A549 (cell line): ENCODE results near the gene FGFR4. TPM values are rescaled to one million over a fixed set of nuclear protein-coding genes. Genes with fewer than 3 reads are reported as not detected.

Experiments used
- ATAC-seq, 2 experiments: fragments of 200-7000 bp in 1 of 2; fragments of >200 bp in 1 of 2; cut with Nextera tagmentation in 1 of 2; cut with Tn5 transposase in 1 of 2; 3 replicates each; pipeline versions ENCODE4 v1.8.0 to v1.9.1; 2018 to 2020; ENCODE audit warnings: mild to moderate bottlenecking in 1 of 2, moderate library complexity in 1 of 2
- CTCF ChIA-PET: fragments of 300-600 bp; sonication (Branson Sonifier 250); formaldehyde crosslinking; extraction: SDS; loops from one replicate; lab custom pipeline; 2021; ENCODE audit warnings: antibody characterized with exemption, inconsistent platforms; lab: Yijun Ruan, JAX
- POLR2A ChIA-PET: fragments of 350-600 bp; formaldehyde crosslinking; extraction: SDS; loops from one replicate; lab custom pipeline; 2021; ENCODE audit warnings: antibody characterized with exemption, inconsistent platforms; lab: Yijun Ruan, JAX
- DNase-seq, 2 experiments: peaks; one replicate each; pipeline versions ENCODE4 v3.0.0 to v3.0.0-alpha.2; 2011 to 2016; ENCODE audit warnings: low read depth in 1 of 2, low spot score in 1 of 2
- FAIRE-seq: peaks from 2 replicates; lab custom pipeline; 2011; peaks lifted over from hg19 to GRCh38; lab: Jason Lieb, UNC
- H3K27ac ChIP-seq, 2 experiments: fragments of >200 bp; sonication (Bioruptor Twin); formaldehyde crosslinking; 3 replicates each; pipeline ENCODE4 v1.5.1; 2016 to 2017
- H3K4me1 ChIP-seq: fragments of >200 bp; sonication (Bioruptor Twin); formaldehyde crosslinking; 3 replicates; pipeline ENCODE4 v1.6.1; 2016
- H3K4me2 ChIP-seq: fragments of >200 bp; sonication (Bioruptor Twin); formaldehyde crosslinking; 3 replicates; pipeline ENCODE4 v1.6.1; 2016
- H3K4me3 ChIP-seq: fragments of >200 bp; sonication (Bioruptor Twin); formaldehyde crosslinking; 3 replicates; pipeline ENCODE4 v1.5.1; 2016
- H3K9me3 ChIP-seq: fragments of >200 bp; sonication (Bioruptor Twin); formaldehyde crosslinking; 3 replicates; pipeline ENCODE4 v1.6.1; 2016
- BCL3 ChIP-seq: fragments of >200 bp; sonication (Bioruptor Twin); formaldehyde crosslinking; IDR thresholded peaks from 3 replicates; pipeline ENCODE4 v1.6.1; 2016
- CBX8 ChIP-seq: fragments of 200-600 bp; sonication (generic); IDR thresholded peaks from 2 replicates; pipeline ENCODE4 v1.6.1; 2016
- CEBPB ChIP-seq, 2 experiments: fragments of >200 bp in 1 of 2; sonication (Bioruptor Twin) in 1 of 2; formaldehyde crosslinking in 1 of 2; IDR thresholded peaks; 2 replicates each; pipeline ENCODE4 v1.6.1; 2012 to 2016
- CHD4 ChIP-seq: fragments of 200-600 bp; sonication (generic); IDR thresholded peaks from 2 replicates; pipeline ENCODE4 v1.6.1; 2016; ENCODE audit warnings: antibody characterized with exemption, mild to moderate bottlenecking, borderline replicate concordance
- CTCF ChIP-seq: fragments of >200 bp; sonication (Bioruptor Twin); formaldehyde crosslinking; IDR thresholded peaks from 3 replicates; pipeline ENCODE4 v1.5.1; 2016
- E2F6 ChIP-seq: IDR thresholded peaks from 2 replicates; pipeline ENCODE4 v1.6.1; 2012; ENCODE audit warnings: low read depth, borderline replicate concordance
- ESRRA ChIP-seq: fragments of 150-350 bp; IDR thresholded peaks from 2 replicates; pipeline ENCODE4 v1.6.1; 2014; ENCODE audit warnings: mild to moderate bottlenecking, low read length, borderline replicate concordance
- HEYL ChIP-seq: fragments of 250-450 bp; sonication (Bioruptor Pico); IDR thresholded peaks from 2 replicates; pipeline ENCODE4 v1.8.0; 2021; ENCODE audit warnings: mild to moderate bottlenecking, moderate library complexity
- HOXA7 ChIP-seq: fragments of 250-450 bp; sonication (Bioruptor Pico); IDR thresholded peaks from 2 replicates; pipeline ENCODE4 v1.5.0; 2020; ENCODE audit warnings: mild to moderate bottlenecking, moderate library complexity
- HOXB13 ChIP-seq: fragments of 250-450 bp; sonication (Bioruptor Pico); IDR thresholded peaks from 2 replicates; pipeline ENCODE4 v1.5.0; 2020; ENCODE audit warnings: low read depth, mild to moderate bottlenecking, moderate library complexity
- JUNB ChIP-seq: fragments of >200 bp; sonication (Bioruptor Twin); formaldehyde crosslinking; IDR thresholded peaks from 2 replicates; pipeline ENCODE4 v1.6.1; 2016
- KDM1A ChIP-seq: fragments of 200-600 bp; sonication (generic); IDR thresholded peaks from 2 replicates; pipeline ENCODE4 v1.6.1; 2016; ENCODE audit warnings: low read depth, mild to moderate bottlenecking
- KDM5A ChIP-seq: fragments of 200-600 bp; sonication (generic); IDR thresholded peaks from 2 replicates; pipeline ENCODE4 v1.6.1; 2016; ENCODE audit warnings: antibody characterized with exemption, mild to moderate bottlenecking
- NFE2L2 ChIP-seq: fragments of 150-350 bp; conservative IDR thresholded peaks from 2 replicates; pipeline ENCODE4 v1.6.1; 2014; ENCODE audit warnings: low read length
- PBX3 ChIP-seq: IDR thresholded peaks from 2 replicates; pipeline ENCODE4 v1.6.1; 2012
- PHF8 ChIP-seq: fragments of 200-600 bp; sonication (generic); IDR thresholded peaks from 2 replicates; pipeline ENCODE4 v1.6.1; 2016; ENCODE audit warnings: low read depth, mild to moderate bottlenecking, antibody characterized with exemption, moderate library complexity, borderline replicate concordance
- POLR2A ChIP-seq: IDR thresholded peaks from 2 replicates; pipeline ENCODE4 v1.6.1; 2012; ENCODE audit warnings: mild to moderate bottlenecking, low read length
- RCOR1 ChIP-seq: fragments of 150-350 bp; IDR thresholded peaks from 2 replicates; pipeline ENCODE4 v1.6.1; 2014; ENCODE audit warnings: antibody characterized with exemption, low read length, low read depth
- SREBF2 ChIP-seq: fragments of 450-650 bp; IDR thresholded peaks from 2 replicates; pipeline ENCODE4 v1.6.1; 2014; ENCODE audit warnings: mild to moderate bottlenecking, moderate library complexity
- ZFP36 ChIP-seq: fragments of 450-650 bp; IDR thresholded peaks from 2 replicates; pipeline ENCODE4 v1.6.1; 2014; ENCODE audit warnings: borderline replicate concordance; ENCODE audit not compliant: partially characterized antibody
- ZNF302 ChIP-seq: fragments of 250-450 bp; sonication (Bioruptor Pico); IDR thresholded peaks from 2 replicates; pipeline ENCODE4 v1.9.0; 2021; ENCODE audit warnings: inconsistent platforms, mild to moderate bottlenecking, moderate library complexity
- WGBS: methylation state at CpG from one replicate; pipeline ENCODE4 v1.1.6; 2017; ENCODE audit errors: missing lambda C conversion rate; 5-methylcytosine and 5-hydroxymethylcytosine counted together
- polyA plus RNA-seq, 4 experiments: library from polyadenylated mRNA; depleted of rRNA in 3 of 4; stranded (reverse); fragments of >200 nt; fragmentation: RNase III in 1 of 4; extraction: RNeasy Plus Mini Kit Qiagen cat#74134 plus additional on column Dnase treatment in 1 of 4; gene quantifications; 2 replicates in 3 of 4; 3 replicates in 1 of 4; pipeline ENCODE4 v1.2.3, GENCODE V29; 2011 to 2017

The FGFR4 gene
- polyA plus RNA-seq, 2 of the 4 experiments (the other 2 are of a cell fraction): 31.8 to 45.2 TPM

GRCh38 chr5:177084175-177084574 is 2.5 kb upstream of the FGFR4 start:
- H3K27ac ChIP-seq: no peak overlapping the region; a peak in 1 of 6 replicates
- ChIA-PET POLR2A (no interaction called here), CTCF (interaction anchor here (0.6 to 13.8 kb wide), 5 partner anchors 10 to 226 kb away, joined by 3 to 111 read pairs (median 4); no protein-coding TSS in a partner anchor)
- 66% methylated on average over 4 of the region's 4 CpGs for WGBS
- no peak overlapping the region for H3K4me2 ChIP-seq
- H3K4me3 ChIP-seq: no peak overlapping the region
- H3K9me3 ChIP-seq: no peaks in the 10 kb centered on the region
- TF ChIP-seq CHD4 (no peak), POLR2A (no peak), CTCF (no peak), BCL3 (no peak), ZNF302 (CRISPR knock-in tag) (no peak), PBX3 (no peak), KDM1A (no peak), HOXB13 (CRISPR knock-in tag) (no peak), SREBF2 (no peak), ESRRA (no peak), CEBPB (IDR thresholded peaks at IDR 0.05) (no peak), KDM5A (no peak), NFE2L2 (no peak), HOXA7 (CRISPR knock-in tag) (no peak), RCOR1 (no peak), CBX8 (no peak), PHF8 (no peak)
- no peak for DNase-seq
- no peak for ATAC-seq
- FAIRE-seq: no peak
- peaks cover 23% of the 10 kb centered on the region for H3K4me1 ChIP-seq

GRCh38 chr5:177085985-177086653 is 596 bp upstream of the FGFR4 start:
- TF ChIP-seq JUNB (no peak), ZFP36 (no peak)
- Histone ChIP-seq H3K4me1 (peaks cover 30% of the 10 kb centered on the region), H3K9me3 (no peaks in the 10 kb centered on the region), H3K4me2 (peak overlapping the region; percentile 91), H3K27ac (peak overlapping the region; percentile 59 to 91; a peak in 5 of 6 replicates), H3K4me3 (peak overlapping the region; percentile 51; the same call in 2 of the 3 replicates)
- ChIA-PET POLR2A (interaction anchor here (0.7 to 1.0 kb wide), 2 partner anchors 25 to 431 kb away, joined by 3 to 6 read pairs; no protein-coding TSS in a partner anchor), CTCF (interaction anchor here (0.5 to 13.8 kb wide), 7 partner anchors 8 to 424 kb away, joined by 3 to 111 read pairs (median 5); no protein-coding TSS in a partner anchor)
- 52% methylated on average over 12 of the region's 13 CpGs for WGBS
- FAIRE-seq: no peak
- peak; percentile 1 to 49; a peak in 4 of 6 replicates for ATAC-seq
- DNase-seq: no peak

GRCh38 chr5:177087398-177088005 is 787 bp downstream of the FGFR4 start:
- ATAC-seq: peak; percentile 4 to 40; a peak in 3 of 6 replicates

More at GRCh38 chr5:177087398-177088005, 787 bp downstream of the FGFR4 start:
- POLR2A ChIA-PET: interaction anchor here (0.8 kb wide), 1 partner anchor 10 kb away, joined by 3 read pairs; no protein-coding TSS in a partner anchor
- TF ChIP-seq E2F6 (0 out of 2 replicates have a peak, but pooled peaks have one; percentile 12), HEYL (CRISPR knock-in tag) (no peak)
- 12% methylated on average over 22 of the region's 23 CpGs for WGBS
- CTCF ChIA-PET: interaction anchor here (0.6 to 13.8 kb wide), 15 partner anchors 9 to 426 kb away, joined by 3 to 111 read pairs (median 4); no protein-coding TSS in a partner anchor
- Histone ChIP-seq H3K4me2 (peak overlapping the region; percentile 91), H3K9me3 (no peaks in the 10 kb centered on the region), H3K27ac (peak overlapping the region; percentile 84 to 91), H3K4me1 (peaks cover 30% of the 10 kb centered on the region), H3K4me3 (peak overlapping the region; percentile 51)
- no peak for DNase-seq
- FAIRE-seq: no peak
